GM08714 (cell line): ENCODE results near the gene NRSN1.

Experiments
- H3K4me3 ChIP-seq: fragments of 200-500 bp; sonication (Bioruptor generic); 2 replicates; pipeline ENCODE4 v1.5.1; 2014; ENCODE audit warnings: mild to moderate bottlenecking, low read length, inconsistent platforms
- ZNF274 ChIP-seq: IDR thresholded peaks from 2 replicates; pipeline ENCODE4 v1.6.1; 2012; ENCODE audit warnings: mild to moderate bottlenecking, low read depth, low read length

The NRSN1 gene, protein sequence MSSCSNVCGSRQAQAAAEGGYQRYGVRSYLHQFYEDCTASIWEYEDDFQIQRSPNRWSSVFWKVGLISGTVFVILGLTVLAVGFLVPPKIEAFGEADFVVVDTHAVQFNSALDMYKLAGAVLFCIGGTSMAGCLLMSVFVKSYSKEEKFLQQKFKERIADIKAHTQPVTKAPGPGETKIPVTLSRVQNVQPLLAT

DNA sequence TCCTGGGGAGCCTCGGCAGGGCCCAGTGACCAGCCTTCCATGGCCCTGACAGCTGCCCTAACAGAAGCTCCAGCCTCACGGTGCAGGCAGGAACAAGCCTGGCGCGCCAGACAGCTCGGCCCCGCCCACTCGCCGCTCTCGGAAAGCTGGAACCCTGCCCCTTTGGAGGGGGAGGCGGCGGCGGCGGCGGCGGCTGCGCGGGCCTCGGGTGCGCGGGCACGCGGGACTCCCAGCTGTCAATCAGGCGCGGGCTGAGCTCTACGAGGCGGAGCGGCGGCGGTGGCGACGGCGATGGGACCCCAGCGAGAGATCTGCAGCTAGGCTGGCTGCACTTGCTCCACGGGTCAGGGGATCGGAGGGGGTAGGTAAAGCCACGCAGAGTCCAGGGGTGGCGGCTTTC lies at the start of gene NRSN1:
TSS of gene NRSN1 (plus strand) at position 236 of the 400 bp plus-strand sequence. CDS start 8,113 bp downstream, outside the sequence.
- no peak for TF ChIP-seq ZNF274
- H3K4me3 ChIP-seq = no peak within 1 kb of the TSS

DNA sequence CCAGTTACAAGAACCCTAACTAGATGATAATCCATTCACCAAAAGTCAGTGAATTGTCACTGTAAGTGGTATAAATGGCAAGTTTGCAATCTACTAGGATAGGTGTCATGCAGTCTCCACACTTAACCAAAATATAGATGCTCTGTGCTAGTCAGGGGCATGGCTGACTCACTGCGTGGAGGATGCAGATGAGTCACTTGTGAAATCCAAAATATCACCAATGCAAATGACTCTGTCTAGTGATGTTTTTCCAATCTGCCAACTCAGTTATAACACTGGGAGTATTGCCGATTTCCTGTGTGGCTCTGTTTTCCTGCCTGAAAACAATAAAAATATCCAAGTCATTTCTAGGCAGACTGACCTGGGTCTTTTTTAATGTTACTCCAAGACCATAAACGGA lies 47.8 kb upstream of the NRSN1 start:
- TF ChIP-seq ZNF274 = no peak
- no peak overlapping the region for H3K4me3 ChIP-seq

DNA sequence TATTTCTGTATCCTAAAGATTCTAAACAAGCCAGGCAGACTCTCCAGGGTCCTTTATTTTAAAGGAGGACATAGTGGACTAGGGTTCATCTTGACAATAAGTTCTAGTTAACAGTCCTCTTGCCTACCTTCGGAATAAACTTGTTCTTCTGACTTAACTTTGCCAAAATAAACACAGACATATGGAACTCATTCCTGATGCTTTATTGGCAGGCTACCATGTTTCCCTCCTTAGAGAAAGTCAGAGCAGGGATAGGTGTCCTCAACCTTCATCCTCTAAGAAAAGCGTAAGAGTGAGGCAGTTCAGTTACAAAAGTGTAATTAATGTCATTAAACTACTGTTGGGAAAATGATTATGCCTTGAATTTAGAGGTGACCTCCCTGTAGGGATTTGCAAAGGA lies 46.9 kb upstream of the NRSN1 start:
- no peak overlapping the region for H3K4me3 ChIP-seq
- no peak for TF ChIP-seq ZNF274

DNA sequence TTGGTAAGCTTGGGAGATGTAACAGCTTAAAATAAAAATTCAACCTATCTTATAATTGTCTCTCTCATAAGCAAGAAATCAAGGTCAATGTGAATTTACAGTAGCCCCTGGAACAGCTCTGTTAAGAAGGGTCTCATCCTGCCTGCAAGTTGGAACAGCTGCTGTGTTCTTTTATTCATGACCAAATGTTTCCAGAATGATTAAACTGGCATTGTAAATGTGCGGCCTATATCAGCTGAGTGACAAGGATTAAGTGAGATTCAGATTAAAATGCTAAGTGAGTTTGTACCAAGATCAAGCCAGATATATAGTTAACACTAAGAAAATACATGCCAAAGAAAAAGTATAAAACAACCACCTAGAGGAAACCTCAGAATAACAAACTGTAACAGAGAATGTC lies 45.3 kb upstream of the NRSN1 start:
- no peak overlapping the region for H3K4me3 ChIP-seq
- no peak for TF ChIP-seq ZNF274

DNA sequence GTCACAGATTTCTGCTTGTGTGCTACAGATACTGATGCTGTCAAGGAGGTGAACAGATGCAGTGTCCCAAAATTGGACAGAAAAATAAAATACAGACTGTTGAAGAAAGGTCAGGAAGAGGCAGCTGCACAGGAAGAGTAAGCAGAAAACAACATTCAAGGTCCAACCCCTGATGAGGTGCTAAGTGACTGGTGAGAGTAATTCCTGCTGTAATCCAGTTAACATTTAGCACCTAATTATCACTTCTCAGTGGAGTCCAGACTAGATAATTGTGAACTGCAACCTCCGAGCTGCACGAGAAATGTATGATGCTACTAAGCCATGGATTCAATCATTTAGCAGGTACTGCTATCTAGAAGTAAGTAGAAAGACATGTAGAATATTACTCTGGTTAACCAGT lies 36.3 kb upstream of the NRSN1 start:
- H3K4me3 ChIP-seq = no peak overlapping the region
- no peak for TF ChIP-seq ZNF274

DNA sequence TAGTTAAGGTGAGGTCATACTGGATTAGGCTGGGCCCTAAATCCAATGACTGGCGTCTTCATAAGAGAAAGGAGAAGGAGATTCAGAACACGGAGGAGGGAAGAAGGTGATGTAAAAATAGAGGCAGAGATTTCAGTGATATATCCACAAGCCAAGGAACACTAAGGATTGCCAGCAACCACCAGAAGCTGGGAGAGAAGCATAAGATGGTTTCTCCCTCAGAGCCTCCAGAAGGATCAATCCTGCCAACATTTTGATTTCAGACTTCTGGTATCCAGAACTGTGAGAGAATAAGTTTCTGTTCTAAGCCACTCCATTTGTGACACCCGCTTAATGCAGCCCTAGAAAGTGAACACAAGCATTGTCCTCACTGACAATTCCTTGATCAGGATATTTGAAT lies 33.6 kb upstream of the NRSN1 start:
- no peak for TF ChIP-seq ZNF274
- H3K4me3 ChIP-seq = no peak overlapping the region

DNA sequence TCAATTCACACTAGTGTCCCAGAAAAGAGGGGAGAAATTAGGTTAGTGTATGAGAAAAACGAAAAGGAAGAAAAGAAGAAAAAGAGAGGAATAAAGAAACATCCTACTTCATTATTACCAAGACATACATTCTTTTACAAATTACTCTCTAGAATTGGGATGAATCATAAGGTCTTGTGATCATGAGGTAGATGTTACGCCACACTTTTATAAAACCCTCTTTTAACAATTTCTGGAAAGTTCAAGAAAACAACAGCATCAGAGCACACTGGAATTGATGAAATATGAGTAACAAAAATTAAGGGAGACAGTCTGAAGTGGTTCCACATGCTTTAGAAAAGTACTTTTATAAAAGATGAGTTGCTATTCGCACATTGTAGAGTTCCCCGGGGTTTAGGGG lies 32.6 kb upstream of the NRSN1 start:
- TF ChIP-seq ZNF274 = no peak
- no peak overlapping the region for H3K4me3 ChIP-seq

DNA sequence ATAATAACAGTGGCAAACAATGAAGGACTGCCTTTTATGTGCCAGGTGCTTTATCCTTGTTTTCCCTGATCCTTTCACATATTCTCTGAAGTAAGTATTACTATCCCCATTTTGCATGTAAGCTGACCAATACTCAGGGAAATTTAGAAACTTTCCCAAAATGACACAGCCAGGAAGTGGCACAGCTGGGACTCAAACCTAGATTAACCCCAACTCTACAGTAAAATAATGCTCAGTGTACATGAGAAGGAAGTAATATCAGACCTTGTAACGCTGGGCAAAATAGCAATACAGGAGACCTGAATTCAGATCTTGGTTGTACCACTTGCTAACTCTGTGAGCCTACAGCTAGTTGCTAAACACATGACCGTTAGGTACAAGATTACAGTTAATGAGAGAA lies 26.8 kb upstream of the NRSN1 start:
- no peak for TF ChIP-seq ZNF274

DNA sequence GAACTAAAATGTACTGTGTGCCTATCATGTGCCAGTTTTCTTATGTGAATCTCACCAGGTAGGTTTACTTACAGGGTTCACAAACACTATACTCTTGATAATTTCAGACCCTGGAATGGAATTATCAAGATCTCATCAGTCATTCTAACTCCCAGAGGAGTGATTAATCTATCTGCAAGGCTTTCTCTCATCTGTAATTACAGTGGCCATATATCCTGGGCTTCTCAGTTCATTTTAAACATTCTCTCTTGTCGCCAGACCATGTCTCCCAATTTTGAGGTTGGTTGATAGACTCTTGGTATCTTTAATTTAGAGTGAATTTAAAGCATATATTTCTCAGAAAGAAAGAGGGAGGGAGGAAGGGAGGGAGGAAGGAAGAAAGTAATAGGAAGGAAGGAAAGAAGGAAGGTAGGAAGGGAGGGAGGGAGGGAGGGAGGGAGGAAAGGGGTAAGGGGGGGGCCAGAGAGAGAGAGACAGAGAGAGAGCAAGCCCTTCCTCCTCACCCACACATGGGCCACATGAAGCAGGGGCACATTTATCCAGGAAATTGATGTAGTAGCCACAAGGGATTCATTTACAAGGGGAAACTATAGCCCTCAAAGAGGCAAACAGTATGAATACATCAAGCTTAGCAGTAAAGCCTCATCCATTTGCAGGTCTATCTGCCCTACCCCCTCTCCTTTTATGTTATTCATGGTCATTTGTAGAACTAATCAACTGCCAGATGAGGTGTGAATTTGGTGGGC lies 25.8 kb upstream of the NRSN1 start:
- TF ChIP-seq ZNF274 = no peak
- H3K4me3 ChIP-seq = no peak overlapping the region

More for the DNA sequence above, 26.8 kb upstream of the NRSN1 start:
- no peak overlapping the region for H3K4me3 ChIP-seq

DNA sequence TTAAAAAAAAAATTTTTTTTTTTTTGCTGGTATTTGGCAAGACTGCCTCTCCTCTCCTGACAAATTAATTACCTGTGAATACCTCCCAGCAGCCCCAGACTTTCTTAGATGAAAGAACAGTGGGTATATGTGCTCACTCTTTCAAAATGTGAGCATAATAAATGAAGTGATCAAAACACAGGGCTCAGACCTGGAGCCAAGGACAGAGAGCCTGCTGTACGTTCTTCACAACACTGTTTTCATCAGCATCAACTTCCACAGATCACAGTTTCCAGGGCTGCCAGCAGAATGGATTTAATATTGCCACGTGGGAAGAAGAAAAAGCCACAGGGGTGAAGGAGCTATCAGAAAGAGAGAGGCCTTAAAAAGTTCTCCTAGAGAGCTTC lies 25.3 kb upstream of the NRSN1 start:
- no peak overlapping the region for H3K4me3 ChIP-seq
- TF ChIP-seq ZNF274 = no peak

DNA sequence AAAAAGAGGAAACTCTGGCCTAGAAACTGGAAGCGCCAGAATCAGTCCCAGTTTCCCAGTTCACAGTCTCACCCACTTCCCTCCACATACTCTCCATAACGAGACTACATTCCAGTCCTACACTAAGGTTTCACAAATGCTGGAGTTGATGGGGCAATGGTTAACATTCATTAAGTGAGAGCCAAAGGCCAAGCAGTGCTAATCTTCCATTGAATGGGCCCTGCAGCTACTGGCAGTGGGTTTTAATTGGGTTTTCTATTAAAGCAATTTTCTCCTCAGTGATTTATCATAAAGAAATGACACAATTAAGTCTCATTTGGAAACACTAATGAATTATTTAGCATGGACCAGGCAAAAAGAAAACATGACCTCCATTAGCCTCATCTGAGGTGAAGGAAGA lies 20.8 kb upstream of the NRSN1 start:
- no peak overlapping the region for H3K4me3 ChIP-seq
- no peak for TF ChIP-seq ZNF274

DNA sequence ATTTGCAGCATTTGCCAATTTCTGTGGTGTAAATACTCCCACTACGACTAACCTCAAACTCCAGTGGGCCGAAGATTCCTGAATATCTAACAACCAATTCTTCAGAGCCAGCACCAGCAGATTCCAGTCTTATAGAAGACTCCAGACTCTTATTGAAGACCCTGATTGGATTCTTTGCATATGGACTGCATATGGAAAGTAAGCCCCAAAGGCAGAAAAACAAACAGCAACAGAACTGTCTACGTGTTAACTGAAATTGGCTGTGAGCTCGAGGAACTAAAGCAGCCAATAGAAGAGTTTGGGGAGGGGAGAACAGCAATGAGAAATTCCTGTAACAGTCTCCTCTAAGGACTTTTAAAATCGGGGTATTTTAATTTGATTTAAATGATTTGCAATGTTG lies 19.7 kb upstream of the NRSN1 start:
- H3K4me3 ChIP-seq = no peak overlapping the region
- TF ChIP-seq ZNF274 = no peak

DNA sequence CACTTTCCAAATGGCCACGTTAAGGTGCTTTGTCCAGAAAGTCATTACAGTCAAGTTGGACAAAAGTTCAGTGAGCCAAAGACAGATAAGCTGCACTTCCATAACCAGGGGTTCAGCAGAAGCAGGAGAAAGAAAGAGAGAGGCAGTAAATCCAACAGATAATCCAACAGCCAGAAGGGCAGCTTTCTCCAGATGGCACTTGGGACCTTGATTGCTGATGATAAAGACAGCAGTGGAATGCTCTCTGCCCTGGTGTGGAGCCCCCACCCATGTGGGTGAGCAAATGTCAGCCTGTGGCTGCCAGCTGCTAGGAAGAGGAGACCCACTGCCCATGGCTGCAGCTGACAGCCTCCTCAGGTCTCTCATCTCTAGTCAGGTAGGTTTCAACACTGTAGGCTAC lies 18.7 kb upstream of the NRSN1 start:
- no peak for TF ChIP-seq ZNF274
- no peak overlapping the region for H3K4me3 ChIP-seq

DNA sequence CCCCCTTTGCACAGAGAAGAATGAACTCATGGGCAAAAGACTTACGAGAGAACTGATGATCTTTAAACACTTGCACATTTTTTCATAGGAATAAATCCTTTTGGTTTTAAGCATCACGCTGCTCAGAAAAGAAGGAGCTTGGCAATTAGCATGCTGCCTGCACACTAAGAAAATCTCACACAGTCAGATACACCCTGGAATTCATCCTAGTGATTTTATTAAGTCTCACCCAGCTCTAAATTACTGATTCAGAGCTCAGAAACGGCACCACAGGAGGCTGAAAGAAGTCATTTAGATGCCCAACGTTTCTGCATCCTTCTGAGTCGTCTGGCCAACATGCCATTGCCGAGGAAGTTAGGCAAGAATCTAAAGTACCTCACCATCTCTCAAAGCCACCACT lies 18.0 kb upstream of the NRSN1 start:
- TF ChIP-seq ZNF274 = no peak
- H3K4me3 ChIP-seq = no peak overlapping the region

DNA sequence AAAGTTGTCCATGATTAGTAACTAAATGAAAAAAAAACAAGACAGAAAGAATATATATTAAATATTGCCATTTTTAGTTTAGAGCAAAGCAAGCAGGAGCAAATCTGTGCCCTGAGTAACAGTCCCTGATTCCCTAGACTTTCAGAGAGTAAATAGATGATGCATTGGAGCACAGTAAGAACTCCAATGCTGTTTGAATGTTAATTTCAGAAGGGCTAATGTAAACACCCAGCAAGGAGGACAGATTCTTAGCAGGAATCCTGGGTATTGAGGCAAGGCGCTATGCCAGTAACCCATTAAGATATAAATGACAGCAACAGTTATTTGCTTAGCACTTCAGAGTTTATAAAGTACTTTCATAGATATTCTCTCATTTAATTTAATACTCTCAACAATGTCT lies 15.6 kb upstream of the NRSN1 start:
- no peak for TF ChIP-seq ZNF274

DNA sequence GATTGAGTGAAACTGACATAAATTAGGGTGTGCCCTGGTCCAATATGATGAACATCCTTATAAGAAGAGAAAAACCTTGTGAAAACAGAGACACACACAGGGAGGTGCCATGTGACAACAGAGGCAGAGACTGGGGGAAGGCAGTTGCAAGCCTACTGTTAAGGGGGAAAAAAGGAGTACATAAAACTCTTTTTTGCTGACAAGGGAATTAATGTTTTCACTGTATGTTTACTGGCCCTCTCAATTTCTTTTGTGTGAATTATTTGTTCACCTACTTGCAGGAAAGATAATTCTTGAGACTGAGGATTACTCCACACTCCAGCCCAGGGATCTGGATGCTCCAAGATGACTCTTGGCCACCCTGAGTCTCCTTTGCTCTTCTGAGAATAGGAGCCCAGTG lies 12.1 kb upstream of the NRSN1 start:
- H3K4me3 ChIP-seq = no peak overlapping the region
- no peak for TF ChIP-seq ZNF274

More for the DNA sequence above, 15.6 kb upstream of the NRSN1 start:
- H3K4me3 ChIP-seq = no peak overlapping the region

DNA sequence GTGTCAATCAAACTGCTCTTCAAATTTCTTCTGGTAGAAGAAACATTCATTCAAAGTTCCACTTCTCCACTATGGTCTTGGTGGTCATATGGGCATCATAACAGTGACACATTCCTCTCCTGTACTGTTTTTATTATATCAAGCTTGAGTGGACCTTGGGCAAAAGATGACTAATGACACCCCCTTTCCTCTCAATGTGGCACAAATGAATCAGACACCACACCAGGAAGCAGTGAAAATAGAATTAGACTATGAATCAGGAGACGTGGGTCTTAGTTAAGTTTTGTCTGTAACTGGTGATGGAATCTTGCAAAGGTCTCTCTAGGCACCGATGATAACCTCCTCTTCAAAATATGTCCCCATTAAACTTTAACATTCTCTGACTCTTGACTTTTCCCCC lies 9.0 kb upstream of the NRSN1 start:
- TF ChIP-seq ZNF274 = no peak
- no peak overlapping the region for H3K4me3 ChIP-seq
